Cardiac fibroblast (primary cell): ENCODE data around the gene CFAP61.

Source experiments
- DNase-seq, 2 donors: peaks; one replicate each; pipeline versions ENCODE4 v3.0.0 to v3.0.0-alpha.2; 2010; ENCODE audit warnings: low read depth in 2 of 2
- H3K4me3 ChIP-seq, 2 donors: replicated peaks in 1 of 2; 1 replicate in 1 of 2; 2 replicates in 1 of 2; pipeline ENCODE4 v1.5.1; 2011; ENCODE audit warnings: low read depth in 2 of 2, low read length in 2 of 2, mild to moderate bottlenecking in 2 of 2, moderate library complexity in 1 of 2
- TF ChIP-seq, protein P1 (sequence below): IDR thresholded peaks from one replicate; pipeline ENCODE4 v1.5.1; 2011; ENCODE audit warnings: low read depth, mild to moderate bottlenecking, low read length, inconsistent platforms

Gene CFAP61

DNA sequence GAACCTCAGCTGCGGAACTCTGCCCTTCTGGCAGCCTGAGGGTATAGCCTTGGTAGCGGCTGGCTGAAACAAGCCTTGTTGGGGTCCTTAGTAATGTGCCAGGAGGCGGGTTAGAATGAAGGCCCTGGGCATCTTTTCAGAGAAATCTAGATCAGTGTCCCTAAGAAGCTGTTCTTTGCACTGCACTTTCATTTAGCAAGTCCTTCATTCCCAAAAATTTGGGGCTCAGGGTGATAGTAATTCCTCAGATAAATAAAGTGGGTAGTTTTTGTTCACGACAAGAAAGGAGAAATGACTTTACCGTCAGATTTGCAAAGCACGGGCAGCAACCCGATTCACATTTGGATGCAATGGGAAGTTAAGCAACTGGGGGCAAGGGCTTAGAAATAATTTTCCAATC is 318.8 kb downstream of the CFAP61 start:
- TF ChIP-seq, protein P1, sequence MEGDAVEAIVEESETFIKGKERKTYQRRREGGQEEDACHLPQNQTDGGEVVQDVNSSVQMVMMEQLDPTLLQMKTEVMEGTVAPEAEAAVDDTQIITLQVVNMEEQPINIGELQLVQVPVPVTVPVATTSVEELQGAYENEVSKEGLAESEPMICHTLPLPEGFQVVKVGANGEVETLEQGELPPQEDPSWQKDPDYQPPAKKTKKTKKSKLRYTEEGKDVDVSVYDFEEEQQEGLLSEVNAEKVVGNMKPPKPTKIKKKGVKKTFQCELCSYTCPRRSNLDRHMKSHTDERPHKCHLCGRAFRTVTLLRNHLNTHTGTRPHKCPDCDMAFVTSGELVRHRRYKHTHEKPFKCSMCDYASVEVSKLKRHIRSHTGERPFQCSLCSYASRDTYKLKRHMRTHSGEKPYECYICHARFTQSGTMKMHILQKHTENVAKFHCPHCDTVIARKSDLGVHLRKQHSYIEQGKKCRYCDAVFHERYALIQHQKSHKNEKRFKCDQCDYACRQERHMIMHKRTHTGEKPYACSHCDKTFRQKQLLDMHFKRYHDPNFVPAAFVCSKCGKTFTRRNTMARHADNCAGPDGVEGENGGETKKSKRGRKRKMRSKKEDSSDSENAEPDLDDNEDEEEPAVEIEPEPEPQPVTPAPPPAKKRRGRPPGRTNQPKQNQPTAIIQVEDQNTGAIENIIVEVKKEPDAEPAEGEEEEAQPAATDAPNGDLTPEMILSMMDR, result no peak
- no peak overlapping the region for H3K4me3 ChIP-seq
- no peak for DNase-seq

- H3K4me3 ChIP-seq, result no peak overlapping the region
- no peak for DNase-seq
- TF ChIP-seq, protein P1, result no peak
These were observed 319.3 kb downstream of the CFAP61 start for GRCh38 chr20:20371681-20372080.

DNA sequence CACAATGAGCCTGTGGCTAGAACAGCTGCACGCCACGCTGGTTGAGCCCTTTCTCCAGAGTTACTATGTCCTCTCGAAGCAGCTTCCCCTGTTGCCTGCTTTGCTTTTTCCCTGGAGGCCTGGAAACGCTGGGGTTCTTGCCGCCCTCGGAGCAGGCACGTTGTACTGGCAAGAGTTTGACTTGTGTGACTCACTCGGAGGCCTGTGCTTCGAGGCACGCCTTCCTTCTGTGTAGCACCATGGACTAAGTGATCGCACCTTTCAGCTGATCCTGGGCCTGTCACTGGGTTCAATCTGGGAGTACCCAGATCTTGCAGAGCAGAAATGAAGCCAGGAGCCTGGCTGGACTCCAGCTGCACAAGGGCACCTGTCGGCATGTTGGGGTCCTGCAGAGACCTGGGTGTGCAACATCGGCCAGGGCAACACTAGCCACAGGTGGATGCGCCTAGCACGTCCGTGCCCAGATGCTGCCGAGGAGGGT is 320.8 kb downstream of the CFAP61 start:
- TF ChIP-seq, protein P1, result no peak
- DNase-seq, result peak; percentile 23 to 34
- H3K4me3 ChIP-seq, result no peak overlapping the region

GRCh38 chr20:20375862-20376261 is 323.5 kb downstream of the CFAP61 start:
- TF ChIP-seq, protein P1, result no peak

GRCh38 chr20:20386192-20386591 is 333.9 kb downstream of the CFAP61 start:
- no peak overlapping the region for H3K4me3 ChIP-seq
- no peak for DNase-seq
- TF ChIP-seq, protein P1, result no peak

More at GRCh38 chr20:20375862-20376261, 323.5 kb downstream of the CFAP61 start:
- no peak for DNase-seq
- no peak overlapping the region for H3K4me3 ChIP-seq

- TF ChIP-seq, protein P1, result no peak
- no peak for DNase-seq
- H3K4me3 ChIP-seq, result no peak overlapping the region
These were observed 338.1 kb downstream of the CFAP61 start for GRCh38 chr20:20390393-20390792.

- DNase-seq, result no peak
- TF ChIP-seq, protein P1, result no peak
- H3K4me3 ChIP-seq, result no peak overlapping the region
These were observed 338.8 kb downstream of the CFAP61 start for GRCh38 chr20:20391115-20391514.
